HK-2 (cell line): ENCODE data around the gene MUCL3.
"Not testable (repeated sequence)": the region's sequence is repeated elsewhere in the genome, so short reads cannot be mapped to it uniquely, and the experiment has no call there.

Source experiments
- DNase-seq: peaks from one replicate; pipeline ENCODE4 v3.0.0-alpha.2; 2018; ENCODE audit not compliant: unreplicated experiment

Gene MUCL3

DNA sequence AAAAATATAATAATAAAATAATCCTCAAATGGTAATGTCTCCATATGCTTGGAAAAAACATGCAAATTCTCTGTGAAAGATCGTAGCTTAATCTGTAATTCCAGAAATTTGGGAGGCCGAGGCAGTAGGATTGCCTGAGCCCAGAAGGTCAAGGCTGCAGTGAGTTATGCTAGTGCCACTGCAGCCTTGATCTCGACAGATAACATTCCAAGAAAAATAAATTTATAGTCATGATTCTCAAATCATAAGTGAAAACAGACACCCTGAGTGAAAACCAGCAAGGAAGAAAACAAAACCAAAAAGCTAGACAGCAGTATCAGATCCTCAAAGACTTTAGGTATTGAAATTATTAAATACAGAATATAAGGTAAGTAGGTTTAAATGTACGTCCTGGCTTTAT lies 38.9 kb downstream of the MUCL3 start:
- DNase-seq = no peak

DNA sequence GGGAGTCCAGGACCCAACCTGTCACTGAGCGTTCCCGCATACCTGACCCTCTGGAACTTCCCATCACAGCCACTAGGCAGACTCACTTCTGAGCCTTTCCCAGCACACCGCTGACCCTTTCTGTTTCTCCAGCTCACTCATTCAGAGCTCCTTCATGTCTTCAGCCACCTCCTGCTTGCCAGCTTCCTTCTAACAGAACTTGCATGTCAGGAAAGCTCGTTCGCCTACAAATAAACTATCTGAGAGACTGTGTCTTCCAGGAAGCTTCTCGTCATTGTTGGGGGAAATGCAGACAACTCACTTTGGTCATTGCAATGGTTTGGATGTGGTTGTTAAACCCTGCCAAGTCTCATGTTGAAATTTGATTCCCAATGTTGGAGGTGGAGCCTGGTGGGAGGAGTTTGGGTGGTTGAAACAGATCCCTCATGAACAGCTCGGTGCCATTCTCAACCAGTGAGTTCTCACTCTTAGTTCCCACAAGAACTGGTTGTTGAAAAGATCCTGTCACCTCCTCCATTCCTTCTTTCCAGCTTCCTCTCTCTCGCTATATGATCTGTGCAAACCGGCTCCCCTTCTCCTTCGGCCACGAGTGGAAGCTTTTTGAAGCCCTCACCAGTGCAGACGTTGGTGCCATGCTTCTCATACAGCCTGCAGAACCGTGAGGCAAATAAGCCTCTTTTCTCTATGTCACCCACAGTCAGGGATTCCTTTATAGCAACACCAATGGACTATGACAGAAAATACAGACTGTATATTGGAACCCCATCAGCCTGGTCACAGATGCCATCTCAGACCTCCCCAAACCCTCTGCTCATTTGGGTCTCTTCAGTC lies 41.4 kb downstream of the MUCL3 start:
- DNase-seq = peak; percentile 19

DNA sequence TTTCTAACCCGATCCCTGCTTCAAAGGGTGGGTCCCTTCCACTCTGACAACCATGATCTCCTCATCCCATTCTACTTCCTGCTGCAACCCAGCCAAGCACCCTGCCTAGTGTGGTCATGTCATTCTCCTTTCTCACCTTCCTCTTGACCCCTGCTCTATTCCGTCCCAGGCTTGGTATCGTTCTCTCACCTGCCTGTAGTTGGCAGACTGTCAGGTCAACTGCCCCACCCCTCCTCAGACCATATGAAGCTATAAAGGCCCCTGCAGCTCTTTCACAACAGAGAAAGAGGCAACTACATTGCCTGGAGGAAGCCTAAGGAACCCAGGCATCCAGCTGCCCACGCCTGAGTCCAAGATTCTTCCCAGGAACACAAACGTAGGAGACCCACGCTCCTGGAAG lies 42.7 kb downstream of the MUCL3 start, which contains the start of gene MUC21:
MUC21 (plus strand) TSS at position 280 of the 400 bp plus-strand sequence. CDS start 241 bp downstream, outside the sequence.
- DNase-seq = no peak

DNA sequence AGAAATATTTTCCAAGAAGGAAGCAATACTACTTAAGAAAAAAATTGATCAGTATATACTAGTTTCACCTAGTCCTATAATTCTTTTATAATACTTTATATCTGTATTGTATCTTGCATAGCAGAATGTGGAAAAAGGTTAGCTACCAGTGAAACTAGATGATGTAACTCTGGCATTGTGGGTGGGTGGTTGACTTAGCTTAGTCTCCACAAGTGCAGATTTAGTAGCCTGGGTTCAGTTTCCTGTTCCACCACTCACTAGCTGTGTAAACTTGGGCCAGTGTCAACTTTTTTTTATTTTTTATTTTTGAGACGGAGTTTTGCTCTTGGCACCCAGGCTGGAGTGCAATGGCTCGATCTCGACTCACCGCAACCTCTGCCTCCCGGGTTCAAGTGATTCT lies 44.7 kb downstream of the MUCL3 start:
- no peak for DNase-seq

DNA sequence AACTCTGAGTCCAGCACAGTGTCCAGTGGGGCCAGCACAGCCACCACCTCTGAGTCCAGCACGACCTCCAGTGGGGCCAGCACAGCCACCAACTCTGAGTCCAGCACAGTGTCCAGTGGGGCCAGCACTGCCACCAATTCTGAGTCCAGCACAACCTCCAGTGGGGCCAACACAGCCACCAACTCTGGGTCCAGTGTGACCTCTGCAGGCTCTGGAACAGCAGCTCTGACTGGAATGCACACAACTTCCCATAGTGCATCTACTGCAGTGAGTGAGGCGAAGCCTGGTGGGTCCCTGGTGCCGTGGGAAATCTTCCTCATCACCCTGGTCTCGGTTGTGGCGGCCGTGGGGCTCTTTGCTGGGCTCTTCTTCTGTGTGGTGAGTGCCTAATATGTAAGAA lies 46.5 kb downstream of the MUCL3 start:
- DNase-seq = no peak

DNA sequence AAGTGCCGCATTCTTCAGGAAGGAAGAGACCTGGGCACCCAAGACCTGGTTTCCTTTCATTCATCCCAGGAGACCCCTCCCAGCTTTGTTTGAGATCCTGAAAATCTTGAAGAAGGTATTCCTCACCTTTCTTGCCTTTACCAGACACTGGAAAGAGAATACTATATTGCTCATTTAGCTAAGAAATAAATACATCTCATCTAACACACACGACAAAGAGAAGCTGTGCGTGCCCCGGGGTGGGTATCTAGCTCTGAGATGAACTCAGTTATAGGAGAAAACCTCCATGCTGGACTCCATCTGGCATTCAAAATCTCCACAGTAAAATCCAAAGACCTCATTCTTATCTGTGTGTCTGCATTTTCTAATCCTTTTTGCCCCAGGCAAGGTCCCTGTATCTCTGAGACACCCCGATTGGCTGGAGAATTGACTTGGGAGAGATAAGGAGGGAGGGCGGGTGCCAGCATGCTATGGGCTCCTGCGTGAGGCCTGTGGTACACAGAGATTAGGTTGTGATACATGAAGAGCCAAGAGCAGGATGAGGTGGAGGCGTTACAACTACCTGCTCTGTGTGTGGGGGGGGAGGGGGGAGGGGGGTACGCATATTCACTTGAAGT lies 47.5 kb downstream of the MUCL3 start:
- DNase-seq = no peak

DNA sequence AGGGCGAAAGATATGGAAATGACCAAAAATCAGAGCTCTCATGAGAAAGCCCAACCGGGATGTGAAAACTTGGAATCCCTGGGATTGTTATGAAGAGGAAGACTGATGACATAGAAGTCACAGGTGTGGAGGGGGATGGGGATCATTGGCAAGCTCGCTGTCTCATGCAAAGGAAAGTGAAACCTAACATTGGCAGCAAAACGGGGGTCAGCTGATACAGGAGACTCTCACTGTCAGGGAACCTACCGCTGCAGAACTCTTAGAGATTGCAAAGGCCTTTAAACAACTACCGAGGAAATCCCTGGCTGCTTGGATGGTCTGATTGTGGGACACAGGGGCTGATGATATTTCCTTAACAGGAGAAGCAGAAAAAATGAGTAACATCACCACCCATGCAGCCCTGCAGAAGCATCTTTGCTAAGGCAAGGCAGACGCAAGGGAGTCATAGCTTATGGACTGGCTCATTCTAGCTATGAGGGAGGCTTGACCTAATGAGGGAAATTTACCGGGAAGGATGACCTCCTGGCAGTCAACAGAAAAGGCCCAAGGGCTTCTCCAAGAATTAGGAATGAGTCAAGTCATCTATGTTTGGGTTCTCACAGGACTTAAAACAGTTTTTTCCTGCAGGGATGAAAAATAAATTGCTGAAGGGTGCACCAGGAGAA lies 49.8 kb downstream of the MUCL3 start:
- no peak for DNase-seq

DNA sequence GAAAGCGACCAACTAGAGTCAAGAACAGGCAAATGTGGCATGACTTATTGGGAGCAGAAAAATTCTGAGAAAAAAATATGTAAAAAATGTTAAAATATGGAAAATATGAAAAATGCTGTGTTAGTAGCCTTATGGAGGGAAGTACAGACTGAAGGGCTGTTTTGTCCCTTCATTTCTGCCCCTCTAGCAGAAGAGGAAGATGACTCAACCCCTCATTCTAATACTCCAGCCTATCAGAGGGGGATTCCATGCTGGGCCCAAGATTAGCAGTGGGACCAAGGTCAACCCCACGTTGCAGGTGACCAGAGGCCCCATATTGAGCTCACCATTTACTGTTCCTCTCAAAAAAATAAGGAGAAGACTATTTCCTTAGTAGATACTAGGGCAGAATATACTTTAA lies 51.1 kb downstream of the MUCL3 start:
- no peak for DNase-seq

DNA sequence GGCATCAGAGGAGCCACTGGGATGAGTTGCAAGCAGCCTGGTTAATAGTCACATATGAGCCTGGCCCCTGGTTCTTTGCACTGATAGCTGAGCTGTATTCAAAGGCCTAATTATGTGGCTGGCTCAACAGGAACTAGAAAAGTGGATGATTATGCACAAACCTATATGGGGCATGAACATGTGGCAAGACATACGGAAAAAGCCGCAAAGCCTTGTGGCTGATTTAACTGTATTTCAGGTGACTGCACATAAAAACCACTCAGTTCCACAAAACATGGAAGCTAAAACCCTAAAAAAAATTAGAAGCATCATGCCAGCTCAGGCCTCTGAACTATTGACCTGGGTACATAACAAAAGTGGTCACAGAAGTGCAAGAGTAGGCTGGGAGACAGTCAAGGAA lies 56.5 kb downstream of the MUCL3 start:
- no peak for DNase-seq

DNA sequence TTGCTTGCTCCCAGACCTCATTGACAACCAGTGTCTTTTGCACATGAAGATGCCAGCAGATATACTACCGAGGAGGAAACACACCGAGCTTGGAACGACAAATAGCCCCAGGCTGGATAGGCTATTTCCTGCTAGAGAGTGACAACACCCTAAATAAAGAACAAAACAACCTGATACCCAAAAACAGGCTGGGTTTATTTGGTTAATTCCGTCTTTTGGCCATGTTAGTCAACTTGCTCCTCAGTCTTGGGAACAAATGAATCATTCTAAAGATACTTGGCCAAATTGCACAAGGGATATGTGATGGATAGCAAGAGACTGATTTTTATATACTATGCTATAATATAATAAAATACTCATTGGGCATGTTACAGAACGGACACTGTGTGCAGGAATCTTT lies 58.0 kb downstream of the MUCL3 start:
- no peak for DNase-seq

DNA sequence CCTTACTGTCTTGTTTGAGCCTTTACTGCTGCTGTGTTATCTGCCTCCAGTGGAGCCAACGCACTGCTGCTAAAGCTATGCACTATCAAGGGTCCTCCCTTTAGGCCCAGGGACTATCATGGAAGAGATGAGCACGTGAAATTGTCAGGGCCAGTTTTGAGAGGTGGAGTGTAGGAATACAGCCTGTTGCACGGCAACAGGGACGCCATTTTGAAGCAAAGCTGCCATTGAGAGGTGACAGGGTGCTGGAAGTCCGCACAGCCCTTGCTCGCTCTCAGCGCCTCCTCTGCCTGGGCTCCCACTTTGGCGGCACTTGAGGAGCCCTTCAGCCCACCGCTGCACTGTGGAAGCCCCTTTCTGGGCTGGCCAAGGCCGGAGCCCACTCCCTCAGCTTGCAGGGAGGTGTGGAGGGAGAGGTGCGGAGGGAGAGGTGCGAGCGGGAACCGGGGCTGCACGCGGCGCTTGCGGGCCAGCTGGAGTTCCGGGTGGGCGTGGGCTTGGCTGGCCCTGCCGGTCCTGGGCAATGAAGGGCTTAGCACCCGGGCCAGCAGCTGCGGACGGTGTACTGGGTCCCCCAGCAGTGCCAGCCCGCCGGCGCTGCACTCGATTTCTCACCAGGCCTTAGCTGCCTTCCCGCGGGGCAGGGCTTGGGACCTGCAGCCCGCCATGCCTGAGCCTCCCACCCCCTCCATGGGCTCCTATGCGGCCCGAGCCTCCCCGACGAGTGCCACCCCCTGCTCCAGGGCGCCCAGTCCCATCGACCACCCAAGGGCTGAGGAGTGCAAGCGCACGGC lies 59.5 kb downstream of the MUCL3 start:
- DNase-seq = not testable (repeated sequence)

DNA sequence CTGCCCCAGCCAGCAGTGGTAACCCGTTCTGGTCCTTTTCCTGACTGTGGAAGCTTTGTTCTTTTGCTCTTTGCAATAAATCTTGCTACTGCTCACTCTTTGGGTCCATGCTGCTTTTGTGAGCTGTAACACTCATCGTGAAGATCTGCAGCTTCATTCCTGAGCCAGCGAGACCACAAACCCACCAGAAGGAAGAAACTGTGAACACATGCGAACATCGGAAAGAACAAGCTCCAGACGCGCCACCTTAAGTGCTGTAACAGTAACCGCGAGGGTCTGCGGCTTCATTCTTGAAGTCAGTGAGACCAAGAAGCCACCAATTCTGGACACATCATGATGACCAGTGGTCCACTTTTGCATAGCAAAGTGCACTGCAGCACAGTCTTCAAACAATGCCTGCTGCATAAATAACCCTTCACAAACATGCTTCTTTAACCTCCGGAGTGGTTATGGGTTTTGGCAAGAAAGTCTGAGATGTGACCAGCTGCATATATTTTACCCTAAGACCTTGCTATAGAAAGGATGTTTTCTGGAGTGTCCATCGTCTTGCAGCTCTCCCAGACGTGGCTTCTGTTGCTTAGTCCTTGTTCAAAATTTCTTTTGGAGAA lies 60.6 kb downstream of the MUCL3 start:
- DNase-seq = no peak

DNA sequence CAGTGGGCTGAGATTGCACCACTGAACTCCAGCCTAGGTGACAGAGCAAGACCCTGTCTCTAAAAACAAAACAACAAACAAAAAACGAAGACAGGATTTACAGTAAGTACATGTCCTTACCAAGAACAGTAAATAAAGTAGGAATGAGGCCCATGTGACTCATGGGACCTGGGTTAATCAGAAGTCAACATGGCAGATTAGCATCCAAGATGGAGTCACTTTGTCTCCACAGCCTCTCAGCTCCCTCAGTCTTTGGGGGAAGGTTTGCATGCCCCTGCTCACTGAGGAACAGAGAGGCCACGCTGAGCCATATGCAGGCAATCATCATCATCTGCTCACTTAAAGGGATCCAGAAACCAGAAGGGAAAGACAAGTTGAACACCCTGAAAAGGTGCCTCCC lies 61.7 kb downstream of the MUCL3 start:
- no peak for DNase-seq
